ENCODE measurements around the gene ZNF552. TPM values are rescaled to one million over a fixed set of nuclear protein-coding genes. Genes with fewer than 3 reads are reported as not detected.

Gene ZNF552
- total RNA-seq, 1 donor from 2014 or later: 6.9 TPM

DNA sequence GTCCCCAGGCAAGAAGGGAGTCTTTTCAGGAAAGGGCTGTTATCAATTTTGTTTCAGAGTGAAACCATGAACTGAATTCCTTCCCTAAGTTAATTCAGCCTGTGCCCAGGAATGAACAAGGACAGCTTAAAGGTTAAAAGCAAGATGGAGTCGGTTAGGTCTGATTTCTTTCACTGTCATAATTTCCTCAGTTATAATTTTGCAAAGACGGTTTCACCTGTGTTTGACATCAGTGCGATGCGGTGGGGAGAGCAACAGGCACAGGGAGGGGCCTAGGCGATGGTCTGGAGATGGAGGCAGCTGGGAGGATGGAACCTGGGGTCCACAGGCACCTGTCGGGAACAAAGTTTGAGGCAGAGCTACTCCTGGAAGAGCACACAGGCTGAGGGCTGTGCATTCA is 5.9 kb upstream of the ZNF552 start:
- Histone ChIP-seq H3K4me3 (peak overlapping the region; percentile 71 to 72), H3K36me3 (peaks cover 0 to 20% of the 10 kb centered on the region in 2 donors), H3K4me1 (peaks cover 0 to 9% of the 10 kb centered on the region in 2 donors), H3K9me3 (peaks cover 0 to 12% of the 10 kb centered on the region in 2 donors), H3K27me3 (no peaks in the 10 kb centered on the region), H3K27ac (peak overlapping the region in 1 of 2 donors; percentile 69)
- intact Hi-C loops (cut with DNase I): no loop called here
- TF ChIP-seq, protein P1, sequence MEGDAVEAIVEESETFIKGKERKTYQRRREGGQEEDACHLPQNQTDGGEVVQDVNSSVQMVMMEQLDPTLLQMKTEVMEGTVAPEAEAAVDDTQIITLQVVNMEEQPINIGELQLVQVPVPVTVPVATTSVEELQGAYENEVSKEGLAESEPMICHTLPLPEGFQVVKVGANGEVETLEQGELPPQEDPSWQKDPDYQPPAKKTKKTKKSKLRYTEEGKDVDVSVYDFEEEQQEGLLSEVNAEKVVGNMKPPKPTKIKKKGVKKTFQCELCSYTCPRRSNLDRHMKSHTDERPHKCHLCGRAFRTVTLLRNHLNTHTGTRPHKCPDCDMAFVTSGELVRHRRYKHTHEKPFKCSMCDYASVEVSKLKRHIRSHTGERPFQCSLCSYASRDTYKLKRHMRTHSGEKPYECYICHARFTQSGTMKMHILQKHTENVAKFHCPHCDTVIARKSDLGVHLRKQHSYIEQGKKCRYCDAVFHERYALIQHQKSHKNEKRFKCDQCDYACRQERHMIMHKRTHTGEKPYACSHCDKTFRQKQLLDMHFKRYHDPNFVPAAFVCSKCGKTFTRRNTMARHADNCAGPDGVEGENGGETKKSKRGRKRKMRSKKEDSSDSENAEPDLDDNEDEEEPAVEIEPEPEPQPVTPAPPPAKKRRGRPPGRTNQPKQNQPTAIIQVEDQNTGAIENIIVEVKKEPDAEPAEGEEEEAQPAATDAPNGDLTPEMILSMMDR (IDR thresholded peaks at IDR 0.05): no peak
- DNase-seq (ENCODE audit: low spot score in 2 of 2): no peak

DNA sequence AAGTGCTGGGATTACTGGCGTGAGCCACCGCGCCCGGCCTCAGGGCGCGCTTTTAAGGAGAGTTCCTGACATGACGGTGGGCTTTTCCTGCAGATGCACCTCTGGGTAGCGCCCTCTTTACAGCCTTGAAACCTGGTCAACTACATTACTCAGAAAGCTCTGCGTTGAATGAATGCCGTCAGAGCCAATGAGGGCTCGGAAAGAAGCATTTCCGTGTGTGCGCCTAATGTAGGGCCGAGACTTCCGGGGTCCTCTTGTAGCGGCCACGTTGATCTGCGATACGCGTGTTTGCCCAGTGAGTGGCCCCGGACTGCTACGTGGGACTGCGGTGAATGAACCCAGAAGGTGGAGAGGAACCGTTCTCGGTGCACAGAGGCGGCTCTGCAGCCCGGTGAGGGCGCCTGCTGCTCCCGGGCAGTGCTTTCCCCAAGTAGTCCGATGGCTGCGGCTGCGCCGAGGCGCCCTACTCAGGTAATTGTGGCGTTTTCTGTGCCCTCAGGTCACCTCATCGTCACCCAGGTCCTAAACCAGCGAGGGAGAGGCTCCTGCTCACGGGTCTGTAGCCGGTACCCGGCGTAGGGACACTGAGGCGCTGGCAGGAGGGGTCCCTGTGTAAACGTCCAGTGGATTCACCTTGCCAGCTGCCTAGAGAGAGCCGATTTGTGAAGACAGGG is 4.9 kb upstream of the ZNF552 start:
- Histone ChIP-seq H3K27ac (peak overlapping the region; percentile 63 to 69), H3K27me3 (no peaks in the 10 kb centered on the region), H3K4me1 (peaks cover 2 to 11% of the 10 kb centered on the region in 2 donors), H3K4me3 (peak overlapping the region; percentile 71 to 72), H3K36me3 (peaks cover 0 to 18% of the 10 kb centered on the region in 2 donors), H3K9me3 (peaks cover 0 to 3% of the 10 kb centered on the region in 2 donors)
- peak; percentile 67 to 92 for DNase-seq (ENCODE audit: low spot score in 2 of 2)
- intact Hi-C loops (cut with DNase I): no loop called here
- TF ChIP-seq, protein P1 (IDR thresholded peaks at IDR 0.05): peak in 1 of 3 experiments; percentile 21

DNA sequence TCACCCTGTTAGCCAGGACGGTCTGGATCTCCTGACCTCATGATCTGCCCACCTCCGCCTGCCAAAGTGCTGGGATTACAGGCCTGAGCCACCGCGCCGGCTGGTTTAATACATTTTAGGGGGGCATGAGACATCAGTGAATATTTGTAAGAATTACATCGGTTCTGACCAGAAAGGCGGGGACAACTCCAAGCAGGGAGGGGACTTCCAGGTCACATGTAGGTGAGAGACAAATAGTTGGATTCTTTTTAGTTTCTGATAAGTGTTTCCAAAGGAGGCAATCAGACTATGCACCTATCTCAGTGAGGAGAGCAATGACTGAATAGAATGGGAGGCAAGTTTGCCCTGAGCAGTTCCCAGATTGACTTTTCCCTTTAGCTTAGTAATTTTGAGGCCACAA is 3.7 kb upstream of the ZNF552 start:
- TF ChIP-seq, protein P1 (IDR thresholded peaks at IDR 0.05): no peak
- Histone ChIP-seq H3K4me3 (no peak overlapping the region), H3K4me1 (peaks cover 2 to 17% of the 10 kb centered on the region in 2 donors), H3K27ac (no peak overlapping the region), H3K36me3 (peaks cover 0 to 6% of the 10 kb centered on the region in 2 donors), H3K9me3 (peaks cover 0 to 3% of the 10 kb centered on the region in 2 donors), H3K27me3 (no peaks in the 10 kb centered on the region)
- no peak for DNase-seq (ENCODE audit: low spot score in 2 of 2)
- intact Hi-C loops (cut with DNase I): no loop called here

DNA sequence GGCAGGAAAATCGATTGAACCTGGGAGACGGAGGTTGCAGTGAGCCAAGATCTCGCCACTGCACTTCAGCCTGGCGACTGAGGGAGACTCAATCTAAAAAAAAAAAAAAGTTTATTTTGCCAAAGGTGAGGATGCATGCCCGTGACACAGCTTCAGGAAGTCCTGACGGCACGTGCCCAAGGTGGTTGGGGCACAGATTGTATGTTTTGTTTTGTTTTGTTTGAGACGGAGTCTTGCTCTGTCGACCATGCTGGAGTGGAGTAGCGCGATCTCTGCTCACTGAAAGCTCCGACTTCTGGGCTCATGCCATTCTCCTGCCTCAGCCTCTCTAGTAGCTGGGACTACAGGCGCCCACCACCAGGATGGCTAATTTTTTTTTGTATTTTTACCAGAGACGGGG is 3.3 kb upstream of the ZNF552 start:
- no peak overlapping the region for H3K4me3 ChIP-seq
- peaks cover 0 to 4% of the 10 kb centered on the region in 2 donors for H3K36me3 ChIP-seq
- peaks cover 0 to 3% of the 10 kb centered on the region in 2 donors for H3K9me3 ChIP-seq
- DNase-seq (ENCODE audit: low spot score in 2 of 2): no peak
- H3K4me1 ChIP-seq: peaks cover 2 to 17% of the 10 kb centered on the region in 2 donors
- no peak overlapping the region for H3K27ac ChIP-seq
- TF ChIP-seq, protein P1 (IDR thresholded peaks at IDR 0.05): no peak
- no peaks in the 10 kb centered on the region for H3K27me3 ChIP-seq
- intact Hi-C loops (cut with DNase I): no loop called here

DNA sequence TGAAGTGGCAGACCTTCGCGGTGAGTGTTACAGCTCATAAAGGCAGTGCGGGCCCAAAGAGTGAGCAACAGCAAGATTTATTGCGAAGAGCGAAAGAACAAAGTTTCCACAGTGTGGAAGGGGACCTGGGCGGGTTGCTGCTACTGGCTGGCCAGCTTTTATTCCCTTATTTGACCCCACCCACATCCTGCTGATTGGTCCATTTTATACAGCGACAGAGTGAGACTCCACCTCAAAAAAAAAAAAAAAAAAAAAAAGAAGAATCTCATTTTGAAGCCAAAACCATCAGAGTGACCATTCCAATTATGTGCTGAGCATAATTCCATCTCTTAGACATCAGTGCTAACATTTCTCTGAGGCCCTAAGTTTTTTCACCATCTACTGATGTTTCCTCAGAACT is 1.9 kb upstream of the ZNF552 start:
- peaks cover 0 to under 1% of the 10 kb centered on the region in 2 donors for H3K9me3 ChIP-seq
- no peak for DNase-seq (ENCODE audit: low spot score in 2 of 2)
- H3K4me1 ChIP-seq: peaks cover 2 to 17% of the 10 kb centered on the region in 2 donors
- H3K4me3 ChIP-seq: no peak overlapping the region
- TF ChIP-seq, protein P1 (IDR thresholded peaks at IDR 0.05): no peak
- no peak overlapping the region for H3K27ac ChIP-seq
- intact Hi-C loops (cut with DNase I): no loop called here
- no peaks in the 10 kb centered on the region for H3K27me3 ChIP-seq
- peaks cover 0 to 2% of the 10 kb centered on the region in 2 donors for H3K36me3 ChIP-seq
